Loucy (cell line): ENCODE measurements around the gene IFNK.

Source experiments
- H2AFZ ChIP-seq: fragments of 200-600 bp; sonication (generic); 2 replicates; pipeline ENCODE4 v1.6.0; 2016; ENCODE audit warnings: antibody characterized with exemption, mild to moderate bottlenecking, low read length, moderate library complexity
- H3F3A ChIP-seq: fragments of 200-600 bp; 2 replicates; pipeline ENCODE4 v1.6.0; 2016; ENCODE audit warnings: antibody characterized with exemption, low read depth, mild to moderate bottlenecking
- H3K27me3 ChIP-seq: fragments of 200-600 bp; sonication (generic); 2 replicates; pipeline ENCODE4 v1.6.1; 2014; ENCODE audit warnings: low read length, mild to moderate bottlenecking; ENCODE audit not compliant: insufficient read depth, poor library complexity, severe bottlenecking
- H3K36me3 ChIP-seq: fragments of 200-600 bp; sonication (generic); 2 replicates; pipeline ENCODE4 v1.6.1; 2016; ENCODE audit warnings: low read length; ENCODE audit not compliant: insufficient read depth
- H3K4me1 ChIP-seq: fragments of 200-600 bp; sonication (generic); 2 replicates; pipeline ENCODE4 v1.5.1; 2014; ENCODE audit warnings: low read length, mild to moderate bottlenecking; ENCODE audit not compliant: insufficient read depth, poor library complexity, severe bottlenecking
- H3K4me2 ChIP-seq: fragments of 200-600 bp; sonication (generic); 2 replicates; pipeline ENCODE4 v1.6.0; 2014; ENCODE audit warnings: antibody characterized with exemption, low read length, low read depth, mild to moderate bottlenecking; ENCODE audit not compliant: poor library complexity, severe bottlenecking
- H3K4me3 ChIP-seq: fragments of 200-600 bp; sonication (generic); 2 replicates; pipeline ENCODE4 v1.5.1; 2014; ENCODE audit warnings: low read length, mild to moderate bottlenecking, mixed read lengths; ENCODE audit not compliant: poor library complexity, severe bottlenecking
- H3K79me2 ChIP-seq: fragments of 200-600 bp; sonication (generic); 2 replicates; pipeline ENCODE4 v1.6.1; 2014; ENCODE audit warnings: low read length; ENCODE audit not compliant: insufficient read depth
- H3K9ac ChIP-seq: fragments of 200-600 bp; sonication (generic); 2 replicates; pipeline ENCODE4 v1.6.0; 2014; ENCODE audit warnings: mild to moderate bottlenecking, low read depth, low read length, moderate library complexity; ENCODE audit not compliant: poor library complexity, severe bottlenecking
- H3K9me2 ChIP-seq: fragments of 200-600 bp; sonication (generic); replicated peaks from 2 replicates; pipeline ENCODE4 v1.6.1; 2016; ENCODE audit warnings: low read depth, low read length, mixed read lengths
- H3K9me3 ChIP-seq: fragments of 200-600 bp; sonication (generic); 2 replicates; pipeline ENCODE4 v1.6.1; 2014; ENCODE audit warnings: mild to moderate bottlenecking, antibody characterized with exemption, low read length, low read depth; ENCODE audit not compliant: insufficient read depth
- H4K20me1 ChIP-seq: fragments of 200-600 bp; sonication (generic); 2 replicates; pipeline ENCODE4 v1.6.0; 2014; ENCODE audit warnings: antibody characterized with exemption, low read length, mild to moderate bottlenecking; ENCODE audit not compliant: insufficient read depth, poor library complexity, severe bottlenecking
- EZH2phosphoT487 ChIP-seq: fragments of 200-600 bp; IDR thresholded peaks from 2 replicates; pipeline ENCODE4 v1.6.1; 2018; ENCODE audit warnings: antibody characterized with exemption, mild to moderate bottlenecking, moderate library complexity, borderline replicate concordance
- TF ChIP-seq, protein P1 (sequence below): fragments of 200-600 bp; sonication (generic); conservative IDR thresholded peaks from 2 replicates; pipeline ENCODE4 v1.5.1; 2014; ENCODE audit warnings: mild to moderate bottlenecking, antibody characterized with exemption, low read length

The IFNK gene

DNA sequence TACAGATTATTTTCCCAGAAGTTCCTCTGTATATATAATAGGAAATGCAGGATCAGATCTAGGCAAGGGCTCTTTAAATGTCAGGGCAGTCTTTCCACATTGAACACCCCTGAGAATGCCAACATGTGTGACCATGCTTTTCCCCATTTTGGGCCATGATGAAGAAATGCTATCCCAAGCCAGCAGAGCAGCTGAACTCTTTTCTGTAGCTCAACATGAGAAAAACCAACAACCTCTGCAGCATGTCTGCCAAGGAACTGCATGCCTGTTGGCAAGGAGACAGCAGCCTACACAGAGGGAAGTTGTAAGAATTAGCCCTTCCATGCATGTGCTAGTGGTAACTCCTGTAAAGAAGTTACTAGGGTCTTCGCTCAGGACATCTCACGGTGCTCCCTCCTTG, 9.5 kb upstream of the IFNK start:
- Histone ChIP-seq H3K27me3 (no peaks in the 10 kb centered on the region), H3K79me2 (no peaks in the 10 kb centered on the region), H3K36me3 (no peaks in the 10 kb centered on the region), H3K9ac (no peak overlapping the region), H3F3A (no peaks in the 10 kb centered on the region), H3K4me2 (no peak overlapping the region), H3K9me3 (no peaks in the 10 kb centered on the region), H3K4me1 (no peaks in the 10 kb centered on the region), H3K4me3 (no peak overlapping the region), H2AFZ (no peak overlapping the region), H3K9me2 (no peaks in the 10 kb centered on the region), H4K20me1 (no peaks in the 10 kb centered on the region)
- TF ChIP-seq, protein P1, sequence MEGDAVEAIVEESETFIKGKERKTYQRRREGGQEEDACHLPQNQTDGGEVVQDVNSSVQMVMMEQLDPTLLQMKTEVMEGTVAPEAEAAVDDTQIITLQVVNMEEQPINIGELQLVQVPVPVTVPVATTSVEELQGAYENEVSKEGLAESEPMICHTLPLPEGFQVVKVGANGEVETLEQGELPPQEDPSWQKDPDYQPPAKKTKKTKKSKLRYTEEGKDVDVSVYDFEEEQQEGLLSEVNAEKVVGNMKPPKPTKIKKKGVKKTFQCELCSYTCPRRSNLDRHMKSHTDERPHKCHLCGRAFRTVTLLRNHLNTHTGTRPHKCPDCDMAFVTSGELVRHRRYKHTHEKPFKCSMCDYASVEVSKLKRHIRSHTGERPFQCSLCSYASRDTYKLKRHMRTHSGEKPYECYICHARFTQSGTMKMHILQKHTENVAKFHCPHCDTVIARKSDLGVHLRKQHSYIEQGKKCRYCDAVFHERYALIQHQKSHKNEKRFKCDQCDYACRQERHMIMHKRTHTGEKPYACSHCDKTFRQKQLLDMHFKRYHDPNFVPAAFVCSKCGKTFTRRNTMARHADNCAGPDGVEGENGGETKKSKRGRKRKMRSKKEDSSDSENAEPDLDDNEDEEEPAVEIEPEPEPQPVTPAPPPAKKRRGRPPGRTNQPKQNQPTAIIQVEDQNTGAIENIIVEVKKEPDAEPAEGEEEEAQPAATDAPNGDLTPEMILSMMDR, result no peak
- no peak for TF ChIP-seq EZH2phosphoT487

DNA sequence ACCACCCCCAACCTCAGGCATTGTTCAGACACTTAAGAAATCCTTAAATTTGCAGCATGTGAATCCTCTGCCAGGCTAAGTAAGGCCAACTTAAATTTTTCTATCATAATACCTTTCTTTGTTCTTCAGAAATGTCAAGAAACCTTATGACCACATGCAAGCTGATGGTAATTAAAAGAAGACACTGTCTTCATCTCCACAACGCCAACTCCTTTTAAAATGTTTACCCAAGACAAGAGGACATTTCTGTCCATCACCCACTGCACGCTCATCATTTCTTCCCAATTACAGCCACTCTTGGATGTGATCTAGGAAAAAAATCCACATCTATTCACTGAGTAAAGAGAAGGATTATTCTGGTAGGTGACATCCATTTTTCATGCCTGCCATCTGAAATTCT, 6.1 kb upstream of the IFNK start:
- H4K20me1 ChIP-seq, result no peaks in the 10 kb centered on the region
- no peaks in the 10 kb centered on the region for H3K4me1 ChIP-seq
- no peak overlapping the region for H2AFZ ChIP-seq
- no peaks in the 10 kb centered on the region for H3K79me2 ChIP-seq
- no peaks in the 10 kb centered on the region for H3K27me3 ChIP-seq
- no peak overlapping the region for H3K9ac ChIP-seq
- no peaks in the 10 kb centered on the region for H3F3A ChIP-seq
- H3K4me2 ChIP-seq, result no peak overlapping the region
- no peaks in the 10 kb centered on the region for H3K9me2 ChIP-seq
- H3K9me3 ChIP-seq, result no peaks in the 10 kb centered on the region
- H3K4me3 ChIP-seq, result no peak overlapping the region
- TF ChIP-seq, protein P1, result no peak
- TF ChIP-seq EZH2phosphoT487, result no peak
- no peaks in the 10 kb centered on the region for H3K36me3 ChIP-seq

DNA sequence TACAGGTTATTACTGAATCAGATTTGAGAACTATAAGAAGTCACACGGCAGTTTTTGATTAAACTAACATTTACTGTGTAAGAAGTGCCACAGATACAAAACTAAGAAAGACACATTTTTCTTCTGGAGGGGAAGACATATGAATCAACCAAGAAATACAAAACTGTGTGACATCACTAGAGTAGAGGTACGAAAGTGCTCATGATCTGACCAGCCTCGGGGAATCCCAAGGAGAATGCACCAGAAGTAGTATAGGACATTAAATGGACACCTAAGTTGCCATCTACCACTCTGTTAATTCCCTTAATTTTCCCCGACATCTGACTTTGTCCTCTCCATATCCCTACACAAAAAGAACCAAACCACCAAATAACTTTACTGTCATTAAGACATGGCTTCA, 5.3 kb upstream of the IFNK start:
- Histone ChIP-seq H3K79me2 (no peaks in the 10 kb centered on the region), H3F3A (no peaks in the 10 kb centered on the region), H3K4me2 (no peak overlapping the region), H3K36me3 (no peaks in the 10 kb centered on the region), H3K27me3 (no peaks in the 10 kb centered on the region), H3K9ac (no peak overlapping the region), H3K9me3 (no peaks in the 10 kb centered on the region), H3K4me3 (no peak overlapping the region), H3K9me2 (no peaks in the 10 kb centered on the region), H2AFZ (no peak overlapping the region), H4K20me1 (no peaks in the 10 kb centered on the region), H3K4me1 (no peaks in the 10 kb centered on the region)
- TF ChIP-seq, protein P1, result no peak
- TF ChIP-seq EZH2phosphoT487, result no peak
